ENCODE data around the gene KAZN.
A peak's percentile ranks its signal among the peaks of the same experiment; 100 is the strongest.

Gene KAZN

GRCh38 chr1:15107058-15107687 is 508.7 kb downstream of the KAZN start:
- DNase-seq = no peak

GRCh38 chr1:15107911-15108310 is 509.4 kb downstream of the KAZN start:
- no peak for DNase-seq

- no peak for DNase-seq
Measured at GRCh38 chr1:15110128-15110866, 511.8 kb downstream of the KAZN start.

- DNase-seq = no peak
Measured at GRCh38 chr1:15110867-15111230, 512.4 kb downstream of the KAZN start.

GRCh38 chr1:15113146-15113545 is 514.7 kb downstream of the KAZN start:
- DNase-seq = no peak

GRCh38 chr1:15114884-15115283 is 516.4 kb downstream of the KAZN start:
- DNase-seq = no peak

GRCh38 chr1:15115542-15116330 is 517.3 kb downstream of the KAZN start:
- no peak for DNase-seq

GRCh38 chr1:15116966-15117365 is 518.5 kb downstream of the KAZN start:
- no peak for DNase-seq

GRCh38 chr1:15117671-15118325 is 519.3 kb downstream of the KAZN start:
- DNase-seq = no peak

- no peak for DNase-seq
Measured at GRCh38 chr1:15118579-15118978, 520.1 kb downstream of the KAZN start.

GRCh38 chr1:15120251-15120945 is 521.9 kb downstream of the KAZN start:
- DNase-seq = no peak

GRCh38 chr1:15122331-15122730 is 523.8 kb downstream of the KAZN start:
- DNase-seq = no peak

- DNase-seq = no peak
Measured at GRCh38 chr1:15123270-15123669, 524.8 kb downstream of the KAZN start.

GRCh38 chr1:15123925-15124324 is 525.4 kb downstream of the KAZN start:
- DNase-seq = no peak

- no peak for DNase-seq
Measured at GRCh38 chr1:15124362-15125100, 526.0 kb downstream of the KAZN start.

- DNase-seq = no peak
Measured at GRCh38 chr1:15125101-15125745, 526.7 kb downstream of the KAZN start.

GRCh38 chr1:15128077-15128476 is 529.6 kb downstream of the KAZN start:
- no peak for DNase-seq

GRCh38 chr1:15128520-15129313 is 530.2 kb downstream of the KAZN start:
- peak; percentile 60 for DNase-seq

GRCh38 chr1:15129944-15130343 is 531.5 kb downstream of the KAZN start:
- no peak for DNase-seq

- no peak for DNase-seq
Measured at GRCh38 chr1:15130607-15131006, 532.1 kb downstream of the KAZN start.

- DNase-seq = no peak
Measured at GRCh38 chr1:15132965-15133364, 534.5 kb downstream of the KAZN start.

Measured in NCI-H226 (cell line).